HL-60 (cell line): Measurements from ENCODE around the gene PES1.

ENCODE experiments used
- CTCF ChIP-seq: IDR thresholded peaks from one replicate; pipeline ENCODE4 v1.5.1; 2011; ENCODE audit warnings: low read length, control low read depth, inconsistent platforms; ENCODE audit not compliant: insufficient read depth
- POLR2AphosphoS5 ChIP-seq: IDR thresholded peaks from 2 replicates; pipeline ENCODE4 v1.6.1; 2012; ENCODE audit warnings: low read depth

GRCh38 chr22:30564045-30564760 is 27.5 kb downstream of the PES1 start:
- TF ChIP-seq CTCF: no peak
- TF ChIP-seq POLR2AphosphoS5: no peak
